ENCODE data around the gene CYP51A1.

CYP51A1 gene

GRCh38 chr7:92131764-92132330 lies 2.4 kb downstream of the CYP51A1 start:
- no peak for DNase-seq

DNA sequence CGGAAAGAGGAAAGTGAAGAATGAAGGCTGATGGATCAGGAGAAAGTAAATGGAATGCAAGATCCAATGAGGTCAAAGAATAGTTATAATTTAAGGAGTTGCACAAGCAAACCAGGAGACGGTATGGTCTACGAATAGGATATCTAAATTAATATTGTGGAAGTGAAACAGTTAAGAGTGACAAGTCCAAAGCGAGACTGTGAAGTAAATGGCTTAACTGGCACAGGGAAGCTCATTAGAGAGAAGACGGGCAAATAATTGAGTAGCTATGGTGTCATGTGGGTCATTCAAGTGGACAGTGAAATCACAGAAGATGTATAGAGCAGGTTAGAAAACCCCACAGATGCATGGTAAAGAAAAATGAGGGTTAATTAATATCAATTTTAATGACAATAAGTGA lies 3.2 kb downstream of the CYP51A1 start:
- Histone ChIP-seq H3K4me3 (ENCODE audit: low read depth, low read length) (no peak overlapping the region), H3K27ac (no peak overlapping the region), H3K36me3 (replicated peaks) (peaks cover 23% of the 10 kb centered on the region), H3K27me3 (replicated peaks) (no peaks in the 10 kb centered on the region)
- TF ChIP-seq, protein P1, sequence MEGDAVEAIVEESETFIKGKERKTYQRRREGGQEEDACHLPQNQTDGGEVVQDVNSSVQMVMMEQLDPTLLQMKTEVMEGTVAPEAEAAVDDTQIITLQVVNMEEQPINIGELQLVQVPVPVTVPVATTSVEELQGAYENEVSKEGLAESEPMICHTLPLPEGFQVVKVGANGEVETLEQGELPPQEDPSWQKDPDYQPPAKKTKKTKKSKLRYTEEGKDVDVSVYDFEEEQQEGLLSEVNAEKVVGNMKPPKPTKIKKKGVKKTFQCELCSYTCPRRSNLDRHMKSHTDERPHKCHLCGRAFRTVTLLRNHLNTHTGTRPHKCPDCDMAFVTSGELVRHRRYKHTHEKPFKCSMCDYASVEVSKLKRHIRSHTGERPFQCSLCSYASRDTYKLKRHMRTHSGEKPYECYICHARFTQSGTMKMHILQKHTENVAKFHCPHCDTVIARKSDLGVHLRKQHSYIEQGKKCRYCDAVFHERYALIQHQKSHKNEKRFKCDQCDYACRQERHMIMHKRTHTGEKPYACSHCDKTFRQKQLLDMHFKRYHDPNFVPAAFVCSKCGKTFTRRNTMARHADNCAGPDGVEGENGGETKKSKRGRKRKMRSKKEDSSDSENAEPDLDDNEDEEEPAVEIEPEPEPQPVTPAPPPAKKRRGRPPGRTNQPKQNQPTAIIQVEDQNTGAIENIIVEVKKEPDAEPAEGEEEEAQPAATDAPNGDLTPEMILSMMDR (IDR thresholded peaks at IDR 0.05; ENCODE audit: low read depth, low read length, missing control alignments): no peak
- in situ Hi-C loops (cut with HindIII; ENCODE audit: low pct_ligation_motif_present, low sequenced_read_pairs): no loop called here
- DNase-seq: no peak

More at GRCh38 chr7:92131764-92132330, 2.4 kb downstream of the CYP51A1 start:
- no peaks in the 10 kb centered on the region for H3K27me3 ChIP-seq (replicated peaks)
- peaks cover 16% of the 10 kb centered on the region for H3K36me3 ChIP-seq (replicated peaks)
- peak overlapping the region; percentile 92 for H3K4me3 ChIP-seq (ENCODE audit: low read depth, low read length)
- TF ChIP-seq, protein P1 (IDR thresholded peaks at IDR 0.05; ENCODE audit: low read depth, low read length, missing control alignments): no peak
- in situ Hi-C loops (cut with HindIII; ENCODE audit: low pct_ligation_motif_present, low sequenced_read_pairs): no loop called here
- H3K27ac ChIP-seq: no peak overlapping the region

- in situ Hi-C loops (cut with HindIII; ENCODE audit: low pct_ligation_motif_present, low sequenced_read_pairs): no loop called here
- Histone ChIP-seq H3K36me3 (replicated peaks) (peaks cover 49% of the 10 kb centered on the region), H3K27ac (no peak overlapping the region), H3K27me3 (replicated peaks) (no peaks in the 10 kb centered on the region), H3K4me3 (ENCODE audit: low read depth, low read length) (no peak overlapping the region)
- no peak for DNase-seq
- TF ChIP-seq, protein P1 (IDR thresholded peaks at IDR 0.05; ENCODE audit: low read depth, low read length, missing control alignments): no peak
Observed at GRCh38 chr7:92121681-92122080, 12.6 kb downstream of the CYP51A1 start.

DNA sequence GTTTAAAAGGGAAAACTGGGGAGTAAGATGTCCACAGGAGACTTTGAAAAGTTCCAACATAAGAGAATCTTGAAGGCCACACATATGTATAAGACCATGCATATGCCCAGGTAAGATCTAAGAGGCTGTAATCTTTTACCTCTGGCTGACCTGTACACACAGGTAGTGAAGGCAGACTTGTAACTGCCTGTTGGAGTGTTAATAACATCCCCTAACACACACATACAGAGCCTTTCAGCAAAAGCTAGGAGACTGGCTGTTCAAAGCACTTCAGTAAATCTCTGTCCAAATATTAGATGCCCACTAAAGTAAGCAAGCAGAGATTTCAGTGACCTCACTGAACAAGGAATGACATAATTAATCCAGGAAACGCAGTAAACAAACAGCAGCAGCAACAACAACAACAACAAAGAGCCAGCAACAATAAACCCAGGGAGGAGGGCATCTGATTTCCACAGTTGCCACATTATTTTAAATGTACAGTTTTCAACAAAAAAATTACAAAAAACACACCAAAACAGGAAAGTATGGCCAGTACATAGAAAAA lies 15.0 kb downstream of the CYP51A1 start:
- TF ChIP-seq, protein P1 (IDR thresholded peaks at IDR 0.05; ENCODE audit: low read depth, low read length, missing control alignments): no peak
- Histone ChIP-seq H3K27ac (no peak overlapping the region), H3K4me3 (ENCODE audit: low read depth, low read length) (no peak overlapping the region), H3K36me3 (replicated peaks) (peaks cover 44% of the 10 kb centered on the region), H3K27me3 (replicated peaks) (no peaks in the 10 kb centered on the region)
- in situ Hi-C loops (cut with HindIII; ENCODE audit: low pct_ligation_motif_present, low sequenced_read_pairs): no loop called here
- no peak for DNase-seq

DNA sequence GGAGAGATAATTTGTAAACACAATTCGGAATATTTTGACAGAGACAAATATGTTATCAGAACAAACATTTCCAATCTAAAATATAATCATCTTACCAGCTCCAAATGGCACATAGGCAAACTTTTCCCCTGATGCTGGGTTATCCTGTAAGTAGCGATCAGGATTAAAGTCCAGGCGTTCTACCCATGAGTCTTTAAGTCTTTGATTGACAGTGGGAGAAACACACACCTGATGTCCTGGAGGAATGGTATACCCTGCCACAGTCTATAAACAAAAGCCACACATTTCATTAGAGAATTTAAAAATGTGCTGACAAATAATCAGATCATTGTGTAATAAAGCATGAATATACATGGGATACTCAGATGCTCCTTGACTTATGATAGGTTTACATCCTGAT lies 17.3 kb downstream of the CYP51A1 start:
- H3K27me3 ChIP-seq (replicated peaks): no peaks in the 10 kb centered on the region
- no peak overlapping the region for H3K4me3 ChIP-seq (ENCODE audit: low read depth, low read length)
- H3K27ac ChIP-seq: no peak overlapping the region
- TF ChIP-seq, protein P1 (IDR thresholded peaks at IDR 0.05; ENCODE audit: low read depth, low read length, missing control alignments): no peak
- in situ Hi-C loops (cut with HindIII; ENCODE audit: low pct_ligation_motif_present, low sequenced_read_pairs): no loop called here
- H3K36me3 ChIP-seq (replicated peaks): peaks cover 27% of the 10 kb centered on the region
- DNase-seq: no peak

DNA sequence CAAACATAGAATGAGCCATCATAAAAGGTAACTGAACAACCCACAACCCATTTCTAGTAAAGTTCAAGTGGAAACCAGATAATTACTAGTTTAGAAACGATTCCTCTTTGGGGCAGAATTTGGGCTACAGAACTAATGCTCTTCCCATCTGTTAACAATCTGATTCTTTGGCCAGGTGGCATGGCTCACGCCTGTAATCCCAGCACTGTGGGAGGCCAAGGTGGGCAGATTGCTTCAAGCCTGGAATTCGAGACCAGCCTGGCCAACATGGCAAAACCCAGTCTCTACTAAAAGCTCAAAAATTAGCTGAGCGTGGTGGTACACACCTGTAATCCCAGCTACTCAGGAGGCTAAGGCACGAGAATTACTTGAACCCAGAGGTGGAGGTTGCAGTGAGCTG lies 18.5 kb downstream of the CYP51A1 start:
- no peak overlapping the region for H3K27ac ChIP-seq
- TF ChIP-seq, protein P1 (IDR thresholded peaks at IDR 0.05; ENCODE audit: low read depth, low read length, missing control alignments): no peak
- H3K36me3 ChIP-seq (replicated peaks): peaks cover 22% of the 10 kb centered on the region
- DNase-seq: no peak
- in situ Hi-C loops (cut with HindIII; ENCODE audit: low pct_ligation_motif_present, low sequenced_read_pairs): no loop called here
- no peaks in the 10 kb centered on the region for H3K27me3 ChIP-seq (replicated peaks)
- no peak overlapping the region for H3K4me3 ChIP-seq (ENCODE audit: low read depth, low read length)
